Measurements from ENCODE around the gene NKX3-2. TPM values are rescaled to one million over a fixed set of nuclear protein-coding genes. Genes with fewer than 3 reads are reported as not detected.
A peak's percentile ranks its signal among the peaks of the same experiment; 100 is the strongest.

Gene NKX3-2
- total and polyA plus RNA-seq, 9 of the 15 experiments (the other 6 are each of a cell fraction or from before 2014, with no cell fraction given), result 0.03 to 0.81 (median 0.27) TPM; not detected in 1

DNA sequence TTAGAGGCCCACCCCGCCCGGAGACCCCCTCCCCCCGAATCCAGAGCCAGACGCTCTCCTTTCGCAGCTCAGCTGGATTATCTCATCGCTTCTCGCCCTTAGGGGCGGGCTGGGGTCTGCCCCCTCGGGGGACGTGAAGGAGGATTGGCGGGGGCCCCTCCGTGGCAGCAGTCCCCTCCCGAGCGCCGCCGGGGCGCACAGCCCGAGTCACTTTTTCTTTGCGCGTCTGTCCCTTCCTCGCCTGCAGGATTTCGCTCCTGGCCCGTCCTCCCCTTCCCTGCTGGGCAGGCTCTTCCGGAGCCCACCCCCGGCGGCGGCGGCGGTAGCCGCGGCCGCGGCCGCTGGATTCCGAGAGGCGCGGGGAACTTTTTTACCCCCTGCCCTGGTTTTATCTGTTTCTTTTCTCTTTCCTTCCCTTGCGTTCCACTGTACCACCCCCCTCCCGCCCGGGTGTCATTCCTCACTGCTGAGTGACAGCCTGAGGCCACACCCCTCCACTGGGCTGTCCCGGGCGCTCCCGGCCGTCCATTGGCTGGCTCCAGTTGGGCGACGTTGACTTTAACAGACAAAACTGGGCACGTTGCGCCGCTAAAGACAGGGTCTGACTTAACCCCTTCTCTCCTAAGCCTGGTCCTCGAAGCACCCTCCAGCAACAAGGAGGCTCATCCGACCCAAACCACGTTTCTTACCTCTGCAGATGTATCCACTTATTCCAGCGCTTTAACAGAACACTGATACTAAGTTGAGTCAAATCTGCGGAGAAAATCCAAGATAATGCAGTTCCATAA is 492 bp upstream of the NKX3-2 start (continued):
- TF ChIP-seq ZNF592 (IDR thresholded peaks at IDR 0.05), result peak; percentile 69
- no peak for TF ChIP-seq ZNF785 (CRISPR knock-in tag; IDR thresholded peaks at IDR 0.05)
- TF ChIP-seq, protein P1, sequence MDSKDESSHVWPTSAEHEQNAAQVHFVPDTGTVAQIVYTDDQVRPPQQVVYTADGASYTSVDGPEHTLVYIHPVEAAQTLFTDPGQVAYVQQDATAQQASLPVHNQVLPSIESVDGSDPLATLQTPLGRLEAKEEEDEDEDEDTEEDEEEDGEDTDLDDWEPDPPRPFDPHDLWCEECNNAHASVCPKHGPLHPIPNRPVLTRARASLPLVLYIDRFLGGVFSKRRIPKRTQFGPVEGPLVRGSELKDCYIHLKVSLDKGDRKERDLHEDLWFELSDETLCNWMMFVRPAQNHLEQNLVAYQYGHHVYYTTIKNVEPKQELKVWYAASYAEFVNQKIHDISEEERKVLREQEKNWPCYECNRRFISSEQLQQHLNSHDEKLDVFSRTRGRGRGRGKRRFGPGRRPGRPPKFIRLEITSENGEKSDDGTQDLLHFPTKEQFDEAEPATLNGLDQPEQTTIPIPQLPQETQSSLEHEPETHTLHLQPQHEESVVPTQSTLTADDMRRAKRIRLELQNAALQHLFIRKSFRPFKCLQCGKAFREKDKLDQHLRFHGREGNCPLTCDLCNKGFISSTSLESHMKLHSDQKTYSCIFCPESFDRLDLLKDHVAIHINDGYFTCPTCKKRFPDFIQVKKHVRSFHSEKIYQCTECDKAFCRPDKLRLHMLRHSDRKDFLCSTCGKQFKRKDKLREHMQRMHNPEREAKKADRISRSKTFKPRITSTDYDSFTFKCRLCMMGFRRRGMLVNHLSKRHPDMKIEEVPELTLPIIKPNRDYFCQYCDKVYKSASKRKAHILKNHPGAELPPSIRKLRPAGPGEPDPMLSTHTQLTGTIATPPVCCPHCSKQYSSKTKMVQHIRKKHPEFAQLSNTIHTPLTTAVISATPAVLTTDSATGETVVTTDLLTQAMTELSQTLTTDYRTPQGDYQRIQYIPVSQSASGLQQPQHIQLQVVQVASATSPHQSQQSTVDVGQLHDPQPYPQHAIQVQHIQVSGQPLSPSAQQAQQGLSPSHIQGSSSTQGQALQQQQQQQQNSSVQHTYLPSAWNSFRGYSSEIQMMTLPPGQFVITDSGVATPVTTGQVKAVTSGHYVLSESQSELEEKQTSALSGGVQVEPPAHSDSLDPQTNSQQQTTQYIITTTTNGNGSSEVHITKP (IDR thresholded peaks at IDR 0.05; ENCODE audit: partially characterized antibody), result peak; percentile 94
- 0 out of 2 replicates have a peak, but pooled peaks have one; percentile 44 for TF ChIP-seq GATAD2A (IDR thresholded peaks at IDR 0.05)
- TF ChIP-seq PHB (CRISPR knock-in tag; IDR thresholded peaks at IDR 0.05), result no peak
- TF ChIP-seq HDAC1 (IDR thresholded peaks at IDR 0.05), result peak in 1 of 2 experiments; percentile 41; a peak in 2 of 4 replicates
- TF ChIP-seq, protein P2, sequence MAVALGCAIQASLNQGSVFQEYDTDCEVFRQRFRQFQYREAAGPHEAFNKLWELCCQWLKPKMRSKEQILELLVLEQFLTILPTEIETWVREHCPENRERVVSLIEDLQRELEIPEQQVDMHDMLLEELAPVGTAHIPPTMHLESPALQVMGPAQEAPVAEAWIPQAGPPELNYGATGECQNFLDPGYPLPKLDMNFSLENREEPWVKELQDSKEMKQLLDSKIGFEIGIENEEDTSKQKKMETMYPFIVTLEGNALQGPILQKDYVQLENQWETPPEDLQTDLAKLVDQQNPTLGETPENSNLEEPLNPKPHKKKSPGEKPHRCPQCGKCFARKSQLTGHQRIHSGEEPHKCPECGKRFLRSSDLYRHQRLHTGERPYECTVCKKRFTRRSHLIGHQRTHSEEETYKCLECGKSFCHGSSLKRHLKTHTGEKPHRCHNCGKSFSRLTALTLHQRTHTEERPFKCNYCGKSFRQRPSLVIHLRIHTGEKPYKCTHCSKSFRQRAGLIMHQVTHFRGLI (CRISPR knock-in tag; IDR thresholded peaks at IDR 0.05), result no peak
- TF ChIP-seq PBX2 (CRISPR knock-in tag; IDR thresholded peaks at IDR 0.05; ENCODE audit: low read depth), result peak; percentile 87
- peak; percentile 97 for TF ChIP-seq PBX2 (tag; conservative IDR thresholded peaks at IDR 0.05; ENCODE audit: low read depth)
- TF ChIP-seq, protein P3, sequence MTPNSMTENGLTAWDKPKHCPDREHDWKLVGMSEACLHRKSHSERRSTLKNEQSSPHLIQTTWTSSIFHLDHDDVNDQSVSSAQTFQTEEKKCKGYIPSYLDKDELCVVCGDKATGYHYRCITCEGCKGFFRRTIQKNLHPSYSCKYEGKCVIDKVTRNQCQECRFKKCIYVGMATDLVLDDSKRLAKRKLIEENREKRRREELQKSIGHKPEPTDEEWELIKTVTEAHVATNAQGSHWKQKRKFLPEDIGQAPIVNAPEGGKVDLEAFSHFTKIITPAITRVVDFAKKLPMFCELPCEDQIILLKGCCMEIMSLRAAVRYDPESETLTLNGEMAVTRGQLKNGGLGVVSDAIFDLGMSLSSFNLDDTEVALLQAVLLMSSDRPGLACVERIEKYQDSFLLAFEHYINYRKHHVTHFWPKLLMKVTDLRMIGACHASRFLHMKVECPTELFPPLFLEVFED (CRISPR knock-in tag; conservative IDR thresholded peaks at IDR 0.05), result no peak
- TF ChIP-seq, protein P4, sequence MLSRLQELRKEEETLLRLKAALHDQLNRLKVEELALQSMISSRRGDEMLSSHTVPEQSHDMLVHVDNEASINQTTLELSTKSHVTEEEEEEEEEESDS (CRISPR knock-in tag; IDR thresholded peaks at IDR 0.05), result no peak
- TF ChIP-seq ZNF76 (CRISPR knock-in tag; IDR thresholded peaks at IDR 0.05; ENCODE audit: borderline replicate concordance), result no peak
